Measurements from ENCODE around the gene MEPCE. TPM values are rescaled to one million over a fixed set of nuclear protein-coding genes. Genes with fewer than 3 reads are reported as not detected.

Gene MEPCE
- total RNA-seq, 2 experiments from 2014 or later, result 44.2 to 65.6 TPM

GRCh38 chr7:100441641-100442535, 12.3 kb downstream of the MEPCE start:
- no TSS peak for BruUV-seq (replicated peaks)
- Histone ChIP-seq H3K4me3 (ENCODE audit: low read depth, low read length, poor library complexity, severe bottlenecking) (no peak overlapping the region), H4K20me1 (ENCODE audit: insufficient read depth, low read length) (no peaks in the 10 kb centered on the region), H3K27ac (ENCODE audit: low read depth, low read length, poor library complexity, severe bottlenecking) (no peak overlapping the region), H3K9me3 (ENCODE audit: low read length) (no peaks in the 10 kb centered on the region), H3K79me2 (ENCODE audit: insufficient read depth, low read depth, low read length) (no peaks in the 10 kb centered on the region), H3K9me2 (ENCODE audit: insufficient read depth, low read length) (no peaks in the 10 kb centered on the region), H3K4me1 (ENCODE audit: insufficient read depth, low read length, poor library complexity, severe bottlenecking) (peaks cover 20% of the 10 kb centered on the region), H3K36me3 (ENCODE audit: insufficient read depth, low read length) (peaks cover 10% of the 10 kb centered on the region; the same call in 1 of the 2 replicates), H2AFZ (ENCODE audit: low read length) (no peak overlapping the region), H3K4me2 (ENCODE audit: low read length) (no peak overlapping the region)
- no peak for DNase-seq (ENCODE audit: low spot score)
- CTCF ChIA-PET (ENCODE audit: unreplicated experiment), result interaction anchor here (0.6 kb wide), 1 partner anchor 14 kb away, joined by 3 read pairs; no protein-coding TSS in a partner anchor
- intact Hi-C loops (cut with micrococcal nuclease; ENCODE audit: unreplicated experiment), result no loop called here
- POLR2A ChIA-PET, result no interaction called here
- TF ChIP-seq EZH2phosphoT487 (IDR thresholded peaks at IDR 0.05; ENCODE audit: borderline replicate concordance, low read depth, low read length) (no peak), CTCF (conservative IDR thresholded peaks at IDR 0.05; ENCODE audit: low read length) (no peak)

- Histone ChIP-seq H3K4me1 (ENCODE audit: insufficient read depth, low read length, poor library complexity, severe bottlenecking) (peaks cover 17% of the 10 kb centered on the region), H3K9me2 (ENCODE audit: insufficient read depth, low read length) (no peaks in the 10 kb centered on the region), H3K79me2 (ENCODE audit: insufficient read depth, low read depth, low read length) (no peaks in the 10 kb centered on the region), H4K20me1 (ENCODE audit: insufficient read depth, low read length) (no peaks in the 10 kb centered on the region), H3K4me2 (ENCODE audit: low read length) (no peak overlapping the region), H3K4me3 (ENCODE audit: low read depth, low read length, poor library complexity, severe bottlenecking) (no peak overlapping the region), H3K36me3 (ENCODE audit: insufficient read depth, low read length) (peaks cover 6% of the 10 kb centered on the region; the same call in 1 of the 2 replicates), H3K27ac (ENCODE audit: low read depth, low read length, poor library complexity, severe bottlenecking) (no peak overlapping the region), H3K9me3 (ENCODE audit: low read length) (no peaks in the 10 kb centered on the region), H2AFZ (ENCODE audit: low read length) (no peak overlapping the region)
- intact Hi-C loops (cut with micrococcal nuclease; ENCODE audit: unreplicated experiment), result no loop called here
- BruUV-seq (replicated peaks), result no TSS peak
- POLR2A ChIA-PET, result interaction anchor here (0.6 to 2.3 kb wide), 2 partner anchors 15 to 62 kb away, joined by 3 to 8 read pairs; partner anchors contain the start of gene ZCWPW1
- DNase-seq (ENCODE audit: low spot score), result no peak
- TF ChIP-seq EZH2phosphoT487 (IDR thresholded peaks at IDR 0.05; ENCODE audit: borderline replicate concordance, low read depth, low read length), result no peak
- no peak for TF ChIP-seq CTCF (conservative IDR thresholded peaks at IDR 0.05; ENCODE audit: low read length)
- CTCF ChIA-PET (ENCODE audit: unreplicated experiment), result no interaction called here
These were observed 13.6 kb downstream of the MEPCE start for GRCh38 chr7:100443096-100443840.

Measured in OCI-LY7 (cell line).